Ovary (tissue), 1 donor: ENCODE measurements around the gene FRMD4A.

Experiments used
- EP300 ChIP-seq: sonication (generic); formaldehyde crosslinking; IDR thresholded peaks from one replicate; pipeline ENCODE4 v1.6.1; 2017; ENCODE audit warnings: antibody characterized with exemption
- POLR2A ChIP-seq: fragments of 450-650 bp; IDR thresholded peaks from one replicate; pipeline ENCODE4 v1.6.1; 2017; ENCODE audit warnings: antibody characterized with exemption, mild to moderate bottlenecking, moderate library complexity

- no peak for TF ChIP-seq EP300
- no peak for TF ChIP-seq POLR2A
Measured at GRCh38 chr10:13734151-13734550, 596.6 kb downstream of the FRMD4A start.
